ENCODE results near the gene PARD3B. TPM values are rescaled to one million over a fixed set of nuclear protein-coding genes. Genes with fewer than 3 reads are reported as not detected.

Gene PARD3B
- total RNA-seq, 4 donors from 2014 or later = 21.8 to 85.6 (median 36.1) TPM

GRCh38 chr2:204560902-204561301 is 15.6 kb downstream of the PARD3B start:
- H3K9me3 ChIP-seq = no peaks in the 10 kb centered on the region
- H3K4me1 ChIP-seq = no peaks in the 10 kb centered on the region
- H3K27ac ChIP-seq = no peak overlapping the region
- DNase-seq = no peak
- TF ChIP-seq POLR2A (IDR thresholded peaks at IDR 0.05) (no peak), CTCF (IDR thresholded peaks at IDR 0.05) (no peak)
- no peaks in the 10 kb centered on the region for H3K27me3 ChIP-seq
- intact Hi-C loops (cut with DNase I; ENCODE audit: low total_unique reads) = no loop called here
- H3K4me3 ChIP-seq = no peak overlapping the region
- H3K36me3 ChIP-seq = no peaks in the 10 kb centered on the region

- Histone ChIP-seq H3K27me3 (no peaks in the 10 kb centered on the region), H3K4me3 (no peak overlapping the region), H3K36me3 (no peaks in the 10 kb centered on the region), H3K4me1 (no peaks in the 10 kb centered on the region), H3K27ac (no peak overlapping the region), H3K9me3 (no peaks in the 10 kb centered on the region)
- DNase-seq = no peak
- TF ChIP-seq CTCF (IDR thresholded peaks at IDR 0.05) (no peak), POLR2A (IDR thresholded peaks at IDR 0.05) (no peak)
- intact Hi-C loops (cut with DNase I; ENCODE audit: low total_unique reads) = no loop called here
Measured at GRCh38 chr2:204561771-204562170, 16.5 kb downstream of the PARD3B start.

- Histone ChIP-seq H3K27me3 (no peaks in the 10 kb centered on the region), H3K36me3 (no peaks in the 10 kb centered on the region), H3K4me1 (no peaks in the 10 kb centered on the region), H3K4me3 (no peak overlapping the region), H3K27ac (no peak overlapping the region), H3K9me3 (no peaks in the 10 kb centered on the region)
- intact Hi-C loops (cut with DNase I; ENCODE audit: low total_unique reads) = no loop called here
- TF ChIP-seq POLR2A (IDR thresholded peaks at IDR 0.05) (no peak), CTCF (IDR thresholded peaks at IDR 0.05) (no peak)
- no peak for DNase-seq
Measured at GRCh38 chr2:204566439-204566838, 21.2 kb downstream of the PARD3B start.

GRCh38 chr2:204570421-204570820 is 25.1 kb downstream of the PARD3B start:
- H3K36me3 ChIP-seq = no peaks in the 10 kb centered on the region
- H3K4me1 ChIP-seq = no peaks in the 10 kb centered on the region
- H3K27ac ChIP-seq = no peak overlapping the region
- DNase-seq = no peak
- no peaks in the 10 kb centered on the region for H3K9me3 ChIP-seq
- no peak for TF ChIP-seq POLR2A (IDR thresholded peaks at IDR 0.05)
- TF ChIP-seq CTCF (IDR thresholded peaks at IDR 0.05) = no peak
- intact Hi-C loops (cut with DNase I; ENCODE audit: low total_unique reads) = no loop called here
- H3K27me3 ChIP-seq = no peaks in the 10 kb centered on the region
- no peak overlapping the region for H3K4me3 ChIP-seq

- no peak for DNase-seq
- Histone ChIP-seq H3K27me3 (no peaks in the 10 kb centered on the region), H3K9me3 (no peaks in the 10 kb centered on the region), H3K4me3 (no peak overlapping the region), H3K36me3 (no peaks in the 10 kb centered on the region), H3K4me1 (no peaks in the 10 kb centered on the region), H3K27ac (no peak overlapping the region)
- TF ChIP-seq POLR2A (IDR thresholded peaks at IDR 0.05) (no peak), CTCF (IDR thresholded peaks at IDR 0.05) (no peak)
- intact Hi-C loops (cut with DNase I; ENCODE audit: low total_unique reads) = no loop called here
Measured at GRCh38 chr2:204571041-204571440, 25.8 kb downstream of the PARD3B start.
